Stomach (tissue), 4 donors: ENCODE data around the gene MAPK9.

ENCODE experiments used
- CTCF ChIP-seq, 7 experiments: fragments of 450-650 bp in 4 of 7; fragments of 200-600 bp in 3 of 7; sonication (generic) in 3 of 7; IDR thresholded peaks; one replicate each; pipeline ENCODE4 v1.5.1; 2016 to 2019; ENCODE audit warnings: antibody characterized with exemption in 7 of 7, control low read depth in 2 of 7, mild to moderate bottlenecking in 1 of 7
- EP300 ChIP-seq: sonication (generic); formaldehyde crosslinking; IDR thresholded peaks from one replicate; pipeline ENCODE4 v1.6.1; 2017; ENCODE audit warnings: antibody characterized with exemption
- POLR2A ChIP-seq, 4 donors: fragments of 450-650 bp; IDR thresholded peaks; one replicate each; pipeline ENCODE4 v1.6.1; 2016; ENCODE audit warnings: antibody characterized with exemption in 4 of 4, control low read depth in 2 of 4, mild to moderate bottlenecking in 1 of 4, moderate library complexity in 1 of 4
- POLR2AphosphoS5 ChIP-seq, 3 donors: sonication (generic); formaldehyde crosslinking; IDR thresholded peaks; one replicate each; pipeline ENCODE4 v1.6.1; 2016; ENCODE audit warnings: antibody characterized with exemption in 3 of 3

- TF ChIP-seq POLR2A (IDR thresholded peaks at IDR 0.05) (no peak), CTCF (IDR thresholded peaks at IDR 0.05) (no peak), POLR2AphosphoS5 (IDR thresholded peaks at IDR 0.05) (no peak), EP300 (no peak)
Observed at GRCh38 chr5:180340856-180341255, 49.0 kb upstream of the MAPK9 start.
